Endodermal cell (in vitro differentiated cells): ENCODE data around the gene CSF1. TPM values are rescaled to one million over a fixed set of nuclear protein-coding genes. Genes with fewer than 3 reads are reported as not detected.

Experiments used
- DNase-seq: peaks from one replicate; pipeline ENCODE4 v3.0.0-alpha.2; 2017
- H3K27ac ChIP-seq: 2 replicates; pipeline ENCODE4 v1.5.1; 2013; ENCODE audit warnings: mild to moderate bottlenecking, low read depth, low read length, moderate library complexity
- H3K27me3 ChIP-seq: 2 replicates; pipeline ENCODE4 v1.6.1; 2013; ENCODE audit warnings: mild to moderate bottlenecking, low read length, moderate library complexity; ENCODE audit not compliant: insufficient read depth, control insufficient read depth, poor library complexity, severe bottlenecking
- H3K36me3 ChIP-seq: 2 replicates; pipeline ENCODE4 v1.7.0; 2013; ENCODE audit warnings: mild to moderate bottlenecking, low read length, moderate library complexity; ENCODE audit not compliant: control insufficient read depth, insufficient read depth
- H3K4me1 ChIP-seq: one replicate; pipeline ENCODE4 v1.7.0; 2013; ENCODE audit warnings: low read length; ENCODE audit not compliant: control insufficient read depth, insufficient read depth
- H3K4me3 ChIP-seq: 2 replicates; pipeline ENCODE4 v1.5.1; 2013; ENCODE audit warnings: mild to moderate bottlenecking, low read length, moderate library complexity
- H3K9ac ChIP-seq: 2 replicates; pipeline ENCODE4 v1.6.1; 2013; ENCODE audit warnings: mild to moderate bottlenecking, low read length, moderate library complexity; ENCODE audit not compliant: poor library complexity, severe bottlenecking; ENCODE audit errors: extremely low read depth
- H3K9me3 ChIP-seq: 2 replicates; pipeline ENCODE4 v1.6.1; 2013; ENCODE audit warnings: mild to moderate bottlenecking, low read length, moderate library complexity; ENCODE audit not compliant: control insufficient read depth
- H3K27ac Mint-ChIP-seq: 2 replicates; pipeline ENCODE4 v1.8.0; 2020; ENCODE audit warnings: mixed read lengths
- H3K27me3 Mint-ChIP-seq: 2 replicates; pipeline ENCODE4 v1.8.0; 2021; ENCODE audit warnings: mild to moderate bottlenecking, mixed read lengths; ENCODE audit not compliant: insufficient read depth
- H3K36me3 Mint-ChIP-seq: 2 replicates; pipeline ENCODE4 v1.8.0; 2020; ENCODE audit warnings: low read depth, mixed read lengths
- H3K4me1 Mint-ChIP-seq: 2 replicates; pipeline ENCODE4 v1.8.0; 2020; ENCODE audit warnings: mixed read lengths
- H3K4me3 Mint-ChIP-seq: 2 replicates; pipeline ENCODE4 v1.8.0; 2020; ENCODE audit warnings: mild to moderate bottlenecking, moderate library complexity, mixed read lengths
- H3K9me3 Mint-ChIP-seq: 2 replicates; pipeline ENCODE4 v1.8.0; 2020; ENCODE audit warnings: mild to moderate bottlenecking, mixed read lengths
- WGBS, 2 experiments: methylation state at CpG; one replicate each; pipeline versions ENCODE4 v1.1.5 to v1.1.7; 2013; ENCODE audit warnings: missing lambda C conversion rate in 2 of 2, mixed read lengths in 1 of 2; ENCODE audit not compliant: insufficient coverage in 1 of 2, insufficient read length in 1 of 2; 5-methylcytosine and 5-hydroxymethylcytosine counted together
- total RNA-seq, 2 donors: library from RNA; stranded (reverse); fragmentation: NEBNext Ultra II Directional in 1 of 2; extraction: Animal tissue kit (Norgen Biotek cat#: 25700) in 1 of 2; gene quantifications; 2 replicates in 1 of 2; 3 replicates in 1 of 2; pipeline ENCODE4 v1.2.1, GENCODE V29; 2021
- TF ChIP-seq, protein P1 (sequence below): fragments of 200-600 bp; sonication (generic); conservative IDR thresholded peaks from 2 replicates; pipeline ENCODE4 v1.5.0; 2021; ENCODE audit warnings: antibody characterized with exemption, mild to moderate bottlenecking

Gene CSF1
- total RNA-seq, 2 donors from 2014 or later, result 1.0 to 2.1 TPM

DNA sequence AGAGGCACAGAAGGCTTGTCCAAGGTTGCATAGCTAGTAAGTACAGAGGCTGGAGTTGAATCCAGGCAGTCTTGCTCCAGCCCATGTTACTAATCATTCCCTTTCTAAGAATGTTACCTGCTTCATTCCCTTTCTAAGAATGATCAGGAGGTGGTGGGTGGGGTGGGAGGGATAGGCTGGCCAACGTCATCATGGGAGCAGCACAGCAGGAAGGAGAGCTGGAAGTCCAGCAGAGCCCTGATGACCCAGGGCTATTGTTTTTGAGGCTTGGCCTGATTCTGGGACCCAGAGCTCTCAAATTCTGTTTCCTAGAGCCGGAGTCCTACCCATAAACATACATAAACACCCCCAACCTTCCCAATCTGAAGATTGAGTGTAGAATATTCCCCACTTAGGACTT is 11.8 kb upstream of the CSF1 start:
- H3K36me3 ChIP-seq, result no peaks in the 10 kb centered on the region
- Mint-ChIP-seq H3K4me3 (no peak overlapping the region), H3K36me3 (no peaks in the 10 kb centered on the region), H3K27me3 (peaks cover 9% of the 10 kb centered on the region), H3K4me1 (peaks cover 3% of the 10 kb centered on the region), H3K27ac (no peak overlapping the region), H3K9me3 (no peaks in the 10 kb centered on the region)
- TF ChIP-seq, protein P1, sequence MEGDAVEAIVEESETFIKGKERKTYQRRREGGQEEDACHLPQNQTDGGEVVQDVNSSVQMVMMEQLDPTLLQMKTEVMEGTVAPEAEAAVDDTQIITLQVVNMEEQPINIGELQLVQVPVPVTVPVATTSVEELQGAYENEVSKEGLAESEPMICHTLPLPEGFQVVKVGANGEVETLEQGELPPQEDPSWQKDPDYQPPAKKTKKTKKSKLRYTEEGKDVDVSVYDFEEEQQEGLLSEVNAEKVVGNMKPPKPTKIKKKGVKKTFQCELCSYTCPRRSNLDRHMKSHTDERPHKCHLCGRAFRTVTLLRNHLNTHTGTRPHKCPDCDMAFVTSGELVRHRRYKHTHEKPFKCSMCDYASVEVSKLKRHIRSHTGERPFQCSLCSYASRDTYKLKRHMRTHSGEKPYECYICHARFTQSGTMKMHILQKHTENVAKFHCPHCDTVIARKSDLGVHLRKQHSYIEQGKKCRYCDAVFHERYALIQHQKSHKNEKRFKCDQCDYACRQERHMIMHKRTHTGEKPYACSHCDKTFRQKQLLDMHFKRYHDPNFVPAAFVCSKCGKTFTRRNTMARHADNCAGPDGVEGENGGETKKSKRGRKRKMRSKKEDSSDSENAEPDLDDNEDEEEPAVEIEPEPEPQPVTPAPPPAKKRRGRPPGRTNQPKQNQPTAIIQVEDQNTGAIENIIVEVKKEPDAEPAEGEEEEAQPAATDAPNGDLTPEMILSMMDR, result no peak
- H3K4me1 ChIP-seq, result no peaks in the 10 kb centered on the region
- no peaks in the 10 kb centered on the region for H3K27me3 ChIP-seq
- H3K9ac ChIP-seq, result no peak overlapping the region
- no peak for DNase-seq
- H3K27ac ChIP-seq, result no peak overlapping the region
- H3K4me3 ChIP-seq, result no peak overlapping the region
- no peaks in the 10 kb centered on the region for H3K9me3 ChIP-seq
- WGBS, 2 experiments, result 90% methylated on average over 2 of the region's 2 CpGs; no CpG with 5 or more reads in 1 of the 2 experiments

DNA sequence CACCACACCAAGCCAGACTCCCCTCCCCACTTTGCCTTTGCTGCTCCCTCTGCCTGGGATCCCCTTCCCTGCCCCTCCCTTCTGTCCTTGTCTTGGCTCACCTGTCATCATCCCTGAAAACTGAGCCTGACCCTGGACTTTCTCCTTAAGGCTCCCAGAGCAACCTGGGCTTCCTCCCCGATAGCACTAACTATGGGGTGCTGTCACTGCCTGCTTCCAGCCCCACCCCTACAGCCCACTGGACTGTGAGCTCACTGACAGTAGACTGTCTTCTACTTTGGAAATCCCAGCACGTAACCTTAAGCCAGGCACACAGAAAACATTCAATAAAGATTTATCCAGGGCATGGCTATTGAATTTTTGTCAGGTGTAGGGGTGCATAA is 9.5 kb upstream of the CSF1 start:
- Mint-ChIP-seq H3K4me1 (peaks cover 3% of the 10 kb centered on the region), H3K4me3 (no peak overlapping the region), H3K27me3 (peaks cover 7% of the 10 kb centered on the region), H3K36me3 (no peaks in the 10 kb centered on the region), H3K9me3 (no peaks in the 10 kb centered on the region), H3K27ac (no peak overlapping the region)
- WGBS, 2 experiments, result 93 to 100% methylated on average over 1 to 2 of the region's 2 CpGs
- Histone ChIP-seq H3K9ac (no peak overlapping the region), H3K9me3 (no peaks in the 10 kb centered on the region), H3K4me3 (no peak overlapping the region), H3K4me1 (no peaks in the 10 kb centered on the region), H3K36me3 (no peaks in the 10 kb centered on the region), H3K27ac (no peak overlapping the region), H3K27me3 (no peaks in the 10 kb centered on the region)
- TF ChIP-seq, protein P1, result no peak
- no peak for DNase-seq

DNA sequence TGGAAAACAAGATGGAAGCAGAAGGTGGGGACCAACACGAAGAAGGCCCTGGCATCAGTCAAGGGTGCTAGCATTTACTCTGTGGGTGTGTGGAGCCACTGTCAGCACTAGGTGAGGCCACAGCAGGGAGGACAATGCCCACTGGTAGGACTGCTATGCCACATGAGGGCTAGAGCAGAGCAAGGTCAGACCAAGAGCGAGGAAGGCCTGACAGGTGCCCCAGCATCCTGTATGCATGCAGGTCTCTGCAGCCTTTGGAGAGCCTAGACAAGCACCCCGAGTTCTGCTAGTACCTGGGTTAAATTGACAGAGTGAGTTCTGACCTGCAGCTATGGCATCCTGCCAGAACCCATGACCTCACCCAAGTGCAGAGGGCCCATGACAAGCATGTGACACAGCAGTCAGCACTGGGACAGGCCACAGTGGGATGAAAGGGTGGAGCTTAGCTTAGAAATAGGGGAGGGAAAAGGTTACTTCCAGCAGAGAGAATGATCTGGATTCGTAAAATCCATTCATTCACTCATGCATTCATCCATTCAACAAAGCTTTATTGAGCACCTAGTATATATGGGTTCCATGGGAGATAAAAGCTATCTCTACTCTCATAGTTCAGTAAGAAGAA is 9.0 kb upstream of the CSF1 start:
- Mint-ChIP-seq H3K27ac (no peak overlapping the region), H3K36me3 (no peaks in the 10 kb centered on the region), H3K4me3 (no peak overlapping the region), H3K9me3 (no peaks in the 10 kb centered on the region), H3K4me1 (peaks cover 8% of the 10 kb centered on the region), H3K27me3 (peaks cover 5% of the 10 kb centered on the region)
- H3K9me3 ChIP-seq, result no peaks in the 10 kb centered on the region
- H3K27ac ChIP-seq, result no peak overlapping the region
- H3K36me3 ChIP-seq, result no peaks in the 10 kb centered on the region
- TF ChIP-seq, protein P1, result no peak
- no peaks in the 10 kb centered on the region for H3K27me3 ChIP-seq
- peaks cover 1% of the 10 kb centered on the region for H3K4me1 ChIP-seq
- H3K4me3 ChIP-seq, result no peak overlapping the region
- no peak for DNase-seq
- H3K9ac ChIP-seq, result no peak overlapping the region
- WGBS, 2 experiments, result 93 to 100% methylated on average over 3 of the region's 4 CpGs
